ENCODE data around the gene EXOC4. TPM values are rescaled to one million over a fixed set of nuclear protein-coding genes. Genes with fewer than 3 reads are reported as not detected.
A peak's percentile ranks its signal among the peaks of the same experiment; 100 is the strongest.

EXOC4 gene
- total and polyA plus RNA-seq, 4 donors, result 47.5 to 100 (median 72.3) TPM

DNA sequence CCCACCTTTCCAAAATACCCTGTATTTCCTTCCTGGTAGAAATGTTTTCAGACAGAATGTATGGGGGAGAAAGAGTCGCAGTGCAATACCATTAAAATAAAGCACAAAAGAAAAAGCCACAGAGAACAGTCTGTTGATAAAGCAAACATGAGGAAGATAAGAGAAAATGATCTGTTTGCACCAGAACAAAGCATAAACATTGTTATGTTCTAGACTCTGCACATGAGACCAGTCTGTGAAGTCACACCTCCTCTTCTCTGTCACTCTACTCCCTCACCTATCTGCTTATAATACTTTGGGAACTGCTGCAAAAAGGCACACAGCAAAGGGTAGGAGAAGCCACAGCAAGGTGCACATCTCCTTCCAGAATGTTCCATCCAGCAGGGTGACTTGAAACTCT is 807.0 kb downstream of the EXOC4 start:
- Histone ChIP-seq H3K4me3 (ENCODE audit: low read depth, low read length) (no peak overlapping the region), H3K27ac (ENCODE audit: low read depth, low read length) (no peak overlapping the region), H3K36me3 (ENCODE audit: control insufficient read depth, insufficient read depth, low read length) (no peaks in the 10 kb centered on the region), H3K27me3 (ENCODE audit: control insufficient read depth, insufficient read depth, low read length) (no peaks in the 10 kb centered on the region), H3K4me1 (ENCODE audit: control insufficient read depth, insufficient read depth, low read length) (no peaks in the 10 kb centered on the region), H3K9me3 (ENCODE audit: control insufficient read depth, insufficient read depth, low read length) (no peaks in the 10 kb centered on the region)
- no peak for DNase-seq (ENCODE audit: low read depth in 4 of 6, low spot score in 6 of 6)
- WGBS (ENCODE audit: insufficient coverage), result no CpG with 5 or more reads among the region's 1 CpG

- H3K27me3 ChIP-seq (ENCODE audit: control insufficient read depth, insufficient read depth, low read length), result no peaks in the 10 kb centered on the region
- no peak for DNase-seq (ENCODE audit: low read depth in 4 of 6, low spot score in 6 of 6)
- no peak overlapping the region for H3K27ac ChIP-seq (ENCODE audit: low read depth, low read length)
- H3K4me3 ChIP-seq (ENCODE audit: low read depth, low read length), result no peak overlapping the region
- no peaks in the 10 kb centered on the region for H3K36me3 ChIP-seq (ENCODE audit: control insufficient read depth, insufficient read depth, low read length)
- H3K9me3 ChIP-seq (ENCODE audit: control insufficient read depth, insufficient read depth, low read length), result no peaks in the 10 kb centered on the region
- WGBS (ENCODE audit: insufficient coverage), result 57% methylated on average over 1 of the region's 3 CpGs
- H3K4me1 ChIP-seq (ENCODE audit: control insufficient read depth, insufficient read depth, low read length), result no peaks in the 10 kb centered on the region
Observed at GRCh38 chr7:134060874-134061273, 808.0 kb downstream of the EXOC4 start.

GRCh38 chr7:134062460-134062859 is 809.6 kb downstream of the EXOC4 start:
- no peak overlapping the region for H3K27ac ChIP-seq (ENCODE audit: low read depth, low read length)
- H3K4me1 ChIP-seq (ENCODE audit: control insufficient read depth, insufficient read depth, low read length), result no peaks in the 10 kb centered on the region
- no peak for DNase-seq (ENCODE audit: low read depth in 4 of 6, low spot score in 6 of 6)
- WGBS (ENCODE audit: insufficient coverage), result 90% methylated on average over 4 of the region's 4 CpGs
- H3K9me3 ChIP-seq (ENCODE audit: control insufficient read depth, insufficient read depth, low read length), result no peaks in the 10 kb centered on the region
- no peaks in the 10 kb centered on the region for H3K27me3 ChIP-seq (ENCODE audit: control insufficient read depth, insufficient read depth, low read length)
- no peak overlapping the region for H3K4me3 ChIP-seq (ENCODE audit: low read depth, low read length)
- H3K36me3 ChIP-seq (ENCODE audit: control insufficient read depth, insufficient read depth, low read length), result no peaks in the 10 kb centered on the region

DNA sequence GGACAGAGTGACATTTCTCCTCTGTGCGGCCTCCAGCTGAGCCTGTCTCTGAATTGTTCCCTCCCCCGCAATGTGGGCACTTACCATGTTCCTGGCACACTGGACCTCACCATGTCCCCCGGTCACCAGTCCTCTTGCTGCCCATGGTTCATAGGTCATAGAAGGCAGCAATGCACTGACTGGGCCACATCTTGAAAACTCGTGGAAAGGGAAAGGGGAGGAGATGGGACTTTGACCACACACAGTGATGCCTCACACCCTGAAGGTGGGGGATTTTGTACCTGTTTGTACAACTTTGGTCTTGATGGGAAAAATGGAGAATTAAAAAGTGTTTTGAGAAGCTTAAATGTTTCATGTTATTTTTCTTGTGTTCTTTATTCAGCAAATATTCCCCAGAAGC is 812.5 kb downstream of the EXOC4 start:
- no peak overlapping the region for H3K4me3 ChIP-seq (ENCODE audit: low read depth, low read length)
- H3K4me1 ChIP-seq (ENCODE audit: control insufficient read depth, insufficient read depth, low read length), result no peaks in the 10 kb centered on the region
- no peaks in the 10 kb centered on the region for H3K36me3 ChIP-seq (ENCODE audit: control insufficient read depth, insufficient read depth, low read length)
- 82% methylated on average over 4 of the region's 4 CpGs for WGBS (ENCODE audit: insufficient coverage)
- no peak for DNase-seq (ENCODE audit: low read depth in 4 of 6, low spot score in 6 of 6)
- no peaks in the 10 kb centered on the region for H3K27me3 ChIP-seq (ENCODE audit: control insufficient read depth, insufficient read depth, low read length)
- H3K27ac ChIP-seq (ENCODE audit: low read depth, low read length), result no peak overlapping the region
- no peaks in the 10 kb centered on the region for H3K9me3 ChIP-seq (ENCODE audit: control insufficient read depth, insufficient read depth, low read length)

DNA sequence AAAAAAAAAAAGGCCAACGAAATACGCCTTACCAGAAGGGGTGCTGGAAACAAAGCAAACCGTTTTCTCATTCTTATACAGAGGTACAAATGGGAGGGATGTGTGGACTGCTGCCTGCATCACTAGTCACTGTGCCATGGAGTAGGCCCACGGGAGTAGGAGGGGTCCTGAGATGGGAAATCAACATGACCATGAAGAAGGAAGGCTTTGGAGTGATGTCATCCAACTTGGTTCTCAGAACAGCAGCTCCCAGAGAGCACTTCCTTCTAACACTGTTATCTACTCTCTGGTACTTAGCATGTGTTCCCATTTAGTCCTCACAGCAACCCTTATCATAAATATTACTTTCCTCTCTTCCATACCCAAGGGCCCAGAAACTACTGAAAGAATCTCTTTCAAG is 814.3 kb downstream of the EXOC4 start:
- Histone ChIP-seq H3K27ac (ENCODE audit: low read depth, low read length) (no peak overlapping the region), H3K4me3 (ENCODE audit: low read depth, low read length) (no peak overlapping the region), H3K36me3 (ENCODE audit: control insufficient read depth, insufficient read depth, low read length) (peaks cover 3% of the 10 kb centered on the region), H3K27me3 (ENCODE audit: control insufficient read depth, insufficient read depth, low read length) (no peaks in the 10 kb centered on the region), H3K4me1 (ENCODE audit: control insufficient read depth, insufficient read depth, low read length) (no peaks in the 10 kb centered on the region), H3K9me3 (ENCODE audit: control insufficient read depth, insufficient read depth, low read length) (no peaks in the 10 kb centered on the region)
- WGBS (ENCODE audit: insufficient coverage), result 0% methylated on average over 1 of the region's 4 CpGs
- no peak for DNase-seq (ENCODE audit: low read depth in 4 of 6, low spot score in 6 of 6)

- DNase-seq (ENCODE audit: low read depth in 4 of 6, low spot score in 6 of 6), result no peak
- Histone ChIP-seq H3K27ac (ENCODE audit: low read depth, low read length) (no peak overlapping the region), H3K9me3 (ENCODE audit: control insufficient read depth, insufficient read depth, low read length) (no peaks in the 10 kb centered on the region), H3K4me1 (ENCODE audit: control insufficient read depth, insufficient read depth, low read length) (no peaks in the 10 kb centered on the region), H3K36me3 (ENCODE audit: control insufficient read depth, insufficient read depth, low read length) (peaks cover 3% of the 10 kb centered on the region), H3K27me3 (ENCODE audit: control insufficient read depth, insufficient read depth, low read length) (no peaks in the 10 kb centered on the region), H3K4me3 (ENCODE audit: low read depth, low read length) (no peak overlapping the region)
- WGBS (ENCODE audit: insufficient coverage), result 95% methylated on average over 4 of the region's 6 CpGs
Observed at GRCh38 chr7:134068670-134069069, 815.8 kb downstream of the EXOC4 start.

DNA sequence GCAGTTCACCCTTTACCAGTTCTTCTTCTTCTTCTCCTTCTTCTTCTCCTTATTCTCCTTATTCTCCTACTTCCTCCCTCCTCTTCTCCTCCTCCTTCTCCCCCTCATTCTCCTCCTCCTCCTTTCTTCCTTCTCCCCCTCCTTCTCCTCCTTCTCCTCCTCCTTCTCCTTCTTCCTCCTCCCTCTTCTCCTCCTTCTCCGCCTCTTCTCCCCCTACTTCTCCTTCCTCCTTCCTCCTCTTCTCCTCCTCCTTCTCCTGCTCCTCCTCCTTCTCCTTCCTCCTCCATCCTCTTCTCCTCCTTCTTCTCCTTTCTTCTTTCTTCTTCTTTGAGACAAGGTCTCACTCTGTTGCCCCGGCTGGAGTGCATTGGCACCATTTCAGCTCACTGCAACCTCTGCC is 816.3 kb downstream of the EXOC4 start:
- Histone ChIP-seq H3K4me1 (ENCODE audit: control insufficient read depth, insufficient read depth, low read length) (no peaks in the 10 kb centered on the region), H3K27me3 (ENCODE audit: control insufficient read depth, insufficient read depth, low read length) (no peaks in the 10 kb centered on the region), H3K36me3 (ENCODE audit: control insufficient read depth, insufficient read depth, low read length) (peaks cover 3% of the 10 kb centered on the region), H3K9me3 (ENCODE audit: control insufficient read depth, insufficient read depth, low read length) (no peaks in the 10 kb centered on the region), H3K27ac (ENCODE audit: low read depth, low read length) (no peak overlapping the region), H3K4me3 (ENCODE audit: low read depth, low read length) (no peak overlapping the region)
- 94% methylated on average over 2 of the region's 2 CpGs for WGBS (ENCODE audit: insufficient coverage)
- DNase-seq (ENCODE audit: low read depth in 4 of 6, low spot score in 6 of 6), result no peak

DNA sequence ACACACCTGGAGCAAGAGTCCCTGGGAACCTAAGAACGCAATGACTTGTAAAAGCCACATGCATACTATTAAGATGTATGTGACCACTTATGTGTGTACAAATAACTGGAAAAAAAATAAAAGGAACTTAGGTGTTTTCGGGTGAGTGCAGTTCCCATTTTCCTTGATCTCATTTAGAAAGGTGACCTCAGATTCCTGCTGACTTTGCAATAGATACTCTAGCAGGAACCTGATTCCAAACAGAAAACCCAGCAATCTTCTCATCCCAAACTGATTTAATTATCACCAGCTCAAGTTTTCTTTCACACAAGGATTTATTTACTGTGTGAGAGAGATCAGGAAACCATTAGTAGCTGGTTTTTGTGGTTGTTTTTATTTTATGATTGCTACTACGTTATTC is 817.8 kb downstream of the EXOC4 start:
- no CpG with 5 or more reads among the region's 3 CpGs for WGBS (ENCODE audit: insufficient coverage)
- H3K9me3 ChIP-seq (ENCODE audit: control insufficient read depth, insufficient read depth, low read length), result no peaks in the 10 kb centered on the region
- H3K27me3 ChIP-seq (ENCODE audit: control insufficient read depth, insufficient read depth, low read length), result no peaks in the 10 kb centered on the region
- H3K4me1 ChIP-seq (ENCODE audit: control insufficient read depth, insufficient read depth, low read length), result no peaks in the 10 kb centered on the region
- no peak for DNase-seq (ENCODE audit: low read depth in 4 of 6, low spot score in 6 of 6)
- no peak overlapping the region for H3K27ac ChIP-seq (ENCODE audit: low read depth, low read length)
- H3K4me3 ChIP-seq (ENCODE audit: low read depth, low read length), result no peak overlapping the region
- peaks cover 3% of the 10 kb centered on the region for H3K36me3 ChIP-seq (ENCODE audit: control insufficient read depth, insufficient read depth, low read length)

- Histone ChIP-seq H3K27ac (ENCODE audit: low read depth, low read length) (no peak overlapping the region), H3K27me3 (ENCODE audit: control insufficient read depth, insufficient read depth, low read length) (no peaks in the 10 kb centered on the region), H3K36me3 (ENCODE audit: control insufficient read depth, insufficient read depth, low read length) (peaks cover 3% of the 10 kb centered on the region), H3K4me3 (ENCODE audit: low read depth, low read length) (no peak overlapping the region), H3K9me3 (ENCODE audit: control insufficient read depth, insufficient read depth, low read length) (no peaks in the 10 kb centered on the region), H3K4me1 (ENCODE audit: control insufficient read depth, insufficient read depth, low read length) (no peaks in the 10 kb centered on the region)
- DNase-seq (ENCODE audit: low read depth in 4 of 6, low spot score in 6 of 6), result no peak
Observed at GRCh38 chr7:134071355-134072331, 818.8 kb downstream of the EXOC4 start.

GRCh38 chr7:134073276-134073675 is 820.4 kb downstream of the EXOC4 start:
- H3K36me3 ChIP-seq (ENCODE audit: control insufficient read depth, insufficient read depth, low read length), result peaks cover 3% of the 10 kb centered on the region
- H3K4me3 ChIP-seq (ENCODE audit: low read depth, low read length), result no peak overlapping the region
- H3K27ac ChIP-seq (ENCODE audit: low read depth, low read length), result no peak overlapping the region
- no peaks in the 10 kb centered on the region for H3K9me3 ChIP-seq (ENCODE audit: control insufficient read depth, insufficient read depth, low read length)
- no peaks in the 10 kb centered on the region for H3K4me1 ChIP-seq (ENCODE audit: control insufficient read depth, insufficient read depth, low read length)
- DNase-seq (ENCODE audit: low read depth in 4 of 6, low spot score in 6 of 6), result peak in 3 of 6 donors; percentile 11 to 87 (median 29)
- 49% methylated on average over 3 of the region's 6 CpGs for WGBS (ENCODE audit: insufficient coverage)
- no peaks in the 10 kb centered on the region for H3K27me3 ChIP-seq (ENCODE audit: control insufficient read depth, insufficient read depth, low read length)
